BE2C (cell line): ENCODE data around the gene SAFB.

Source experiments
- DNase-seq: peaks from one replicate; pipeline ENCODE4 v3.0.0-alpha.2; 2020
- H3K27me3 ChIP-seq: fragments of 250-450 bp; sonication (Bioruptor Pico); 2 replicates; pipeline ENCODE4 v1.5.1; 2020; ENCODE audit warnings: mild to moderate bottlenecking
- H3K36me3 ChIP-seq: fragments of 250-450 bp; sonication (Bioruptor Pico); 2 replicates; pipeline ENCODE4 v1.5.1; 2020; ENCODE audit warnings: mild to moderate bottlenecking
- H3K4me1 ChIP-seq: fragments of 250-450 bp; sonication (Bioruptor Pico); 2 replicates; pipeline ENCODE4 v1.5.1; 2020
- H3K4me3 ChIP-seq: 2 replicates; pipeline ENCODE4 v1.5.1; 2011; ENCODE audit warnings: low read depth, low read length
- H3K9me3 ChIP-seq: fragments of 250-450 bp; sonication (Bioruptor Pico); 2 replicates; pipeline ENCODE4 v1.5.1; 2020
- TF ChIP-seq, protein P1 (sequence below): IDR thresholded peaks from 2 replicates; pipeline ENCODE4 v1.5.1; 2012; ENCODE audit warnings: mild to moderate bottlenecking, low read depth, low read length

Gene SAFB

DNA sequence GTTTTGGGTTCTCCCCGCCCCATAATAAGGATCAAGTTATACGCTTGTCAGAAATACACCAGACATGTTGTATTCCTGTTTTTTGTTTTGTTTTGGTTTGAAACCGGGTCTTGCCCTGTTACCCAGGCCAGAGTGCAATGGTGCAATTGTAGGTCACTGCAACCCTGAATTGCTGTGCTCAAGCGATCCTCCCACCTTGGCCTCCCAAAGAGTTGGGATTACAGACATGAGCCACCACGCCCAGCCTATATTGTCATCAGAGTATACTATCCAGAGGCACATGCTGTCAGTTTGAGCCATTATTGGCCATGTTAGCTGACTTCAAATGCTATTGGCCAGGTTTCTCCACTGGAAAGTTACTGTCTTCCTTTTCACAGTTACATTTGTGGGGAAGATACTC is 9.8 kb downstream of the SAFB start:
- Histone ChIP-seq H3K9me3 (no peaks in the 10 kb centered on the region), H3K27me3 (no peaks in the 10 kb centered on the region), H3K4me1 (no peaks in the 10 kb centered on the region; the same call in 1 of the 2 replicates), H3K36me3 (peaks cover 75% of the 10 kb centered on the region), H3K4me3 (no peak overlapping the region)
- no peak for DNase-seq
- TF ChIP-seq, protein P1, sequence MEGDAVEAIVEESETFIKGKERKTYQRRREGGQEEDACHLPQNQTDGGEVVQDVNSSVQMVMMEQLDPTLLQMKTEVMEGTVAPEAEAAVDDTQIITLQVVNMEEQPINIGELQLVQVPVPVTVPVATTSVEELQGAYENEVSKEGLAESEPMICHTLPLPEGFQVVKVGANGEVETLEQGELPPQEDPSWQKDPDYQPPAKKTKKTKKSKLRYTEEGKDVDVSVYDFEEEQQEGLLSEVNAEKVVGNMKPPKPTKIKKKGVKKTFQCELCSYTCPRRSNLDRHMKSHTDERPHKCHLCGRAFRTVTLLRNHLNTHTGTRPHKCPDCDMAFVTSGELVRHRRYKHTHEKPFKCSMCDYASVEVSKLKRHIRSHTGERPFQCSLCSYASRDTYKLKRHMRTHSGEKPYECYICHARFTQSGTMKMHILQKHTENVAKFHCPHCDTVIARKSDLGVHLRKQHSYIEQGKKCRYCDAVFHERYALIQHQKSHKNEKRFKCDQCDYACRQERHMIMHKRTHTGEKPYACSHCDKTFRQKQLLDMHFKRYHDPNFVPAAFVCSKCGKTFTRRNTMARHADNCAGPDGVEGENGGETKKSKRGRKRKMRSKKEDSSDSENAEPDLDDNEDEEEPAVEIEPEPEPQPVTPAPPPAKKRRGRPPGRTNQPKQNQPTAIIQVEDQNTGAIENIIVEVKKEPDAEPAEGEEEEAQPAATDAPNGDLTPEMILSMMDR = no peak

DNA sequence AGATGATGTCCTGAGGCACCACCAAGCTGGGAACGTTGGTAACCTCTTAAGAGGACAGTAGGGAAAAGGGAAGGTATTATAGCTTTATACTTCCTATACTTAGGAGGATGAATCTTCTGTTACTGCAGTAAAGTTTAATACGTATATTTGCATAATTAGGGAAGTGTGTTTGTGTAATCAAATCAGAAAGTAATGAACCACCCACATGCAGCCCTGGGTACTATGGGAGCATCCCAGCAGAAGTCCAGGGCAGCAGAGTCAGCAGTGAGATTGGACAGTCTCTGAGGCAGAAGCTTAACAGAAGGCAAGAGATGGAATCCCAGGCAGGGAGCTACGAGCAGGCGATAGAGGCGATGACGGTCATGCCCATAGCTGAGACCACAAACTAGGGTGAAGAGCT is 12.5 kb downstream of the SAFB start:
- TF ChIP-seq, protein P1 = no peak
- Histone ChIP-seq H3K36me3 (peaks cover 53% of the 10 kb centered on the region), H3K4me1 (no peaks in the 10 kb centered on the region; the same call in 1 of the 2 replicates), H3K4me3 (no peak overlapping the region), H3K9me3 (no peaks in the 10 kb centered on the region), H3K27me3 (no peaks in the 10 kb centered on the region)
- no peak for DNase-seq

DNA sequence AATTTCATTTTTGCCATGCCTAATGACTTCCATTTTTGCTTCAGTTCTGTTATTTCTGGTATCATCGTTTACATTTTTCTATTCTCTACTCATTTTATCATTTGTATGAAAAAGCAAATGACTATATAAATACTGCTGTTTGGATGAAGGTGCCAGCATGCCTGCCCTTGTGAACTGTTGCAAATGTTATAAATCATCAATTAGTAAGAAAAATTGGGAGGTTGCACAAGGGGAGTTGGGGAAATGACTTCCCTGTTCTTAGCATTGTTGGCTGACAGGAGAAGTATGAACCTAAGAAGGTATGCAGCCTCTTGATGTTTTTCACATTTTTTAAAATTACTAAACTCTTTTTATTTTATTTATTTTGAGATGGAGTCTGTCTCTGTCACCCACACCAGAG is 15.1 kb downstream of the SAFB start:
- H3K4me3 ChIP-seq = no peak overlapping the region
- H3K36me3 ChIP-seq = peaks cover 52% of the 10 kb centered on the region
- DNase-seq = no peak
- H3K27me3 ChIP-seq = no peaks in the 10 kb centered on the region
- TF ChIP-seq, protein P1 = no peak
- no peaks in the 10 kb centered on the region for H3K4me1 ChIP-seq
- H3K9me3 ChIP-seq = no peaks in the 10 kb centered on the region

DNA sequence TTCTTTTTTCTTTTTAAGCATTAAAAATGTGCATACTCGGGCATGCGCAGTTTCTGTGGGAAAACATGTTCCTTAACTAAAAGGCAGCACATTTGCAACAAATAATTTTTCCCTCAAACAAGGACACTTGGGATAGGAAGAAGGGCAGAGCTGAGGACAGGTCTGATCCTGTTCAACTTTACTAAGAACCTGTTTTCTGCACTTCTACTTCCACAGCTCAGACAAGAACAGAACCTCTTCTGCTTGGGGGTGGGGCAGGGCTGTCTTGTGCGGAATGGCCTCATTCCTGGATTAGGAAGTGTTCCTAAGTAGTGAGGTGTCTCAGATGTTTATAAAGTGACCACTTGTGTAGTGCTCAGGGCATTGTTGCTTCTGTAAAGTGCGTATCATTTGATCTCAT is 18.3 kb downstream of the SAFB start:
- Histone ChIP-seq H3K4me1 (no peaks in the 10 kb centered on the region), H3K9me3 (no peaks in the 10 kb centered on the region), H3K36me3 (peaks cover 64% of the 10 kb centered on the region), H3K27me3 (no peaks in the 10 kb centered on the region), H3K4me3 (no peak overlapping the region)
- TF ChIP-seq, protein P1 = no peak
- no peak for DNase-seq

DNA sequence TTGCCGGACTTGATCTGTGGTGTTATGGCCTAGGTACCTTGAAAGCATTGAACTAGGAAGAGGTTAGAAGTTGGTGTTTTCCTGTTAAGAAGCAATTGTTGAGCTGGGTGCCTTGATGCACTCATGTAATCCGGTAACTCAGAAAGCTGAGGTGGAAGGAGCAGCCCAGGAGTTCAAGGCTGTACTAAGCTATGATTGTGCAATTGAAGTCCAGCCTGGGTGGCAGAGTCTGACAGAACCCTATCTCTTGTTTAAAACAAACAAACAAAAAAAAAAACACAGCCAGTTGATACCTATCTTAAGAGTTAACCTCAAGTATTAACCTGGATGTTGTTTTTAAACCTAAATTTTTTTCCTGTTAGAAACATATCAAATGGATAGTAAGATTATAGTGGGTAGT is 19.3 kb downstream of the SAFB start:
- Histone ChIP-seq H3K36me3 (peaks cover 67% of the 10 kb centered on the region), H3K4me3 (no peak overlapping the region), H3K27me3 (no peaks in the 10 kb centered on the region), H3K4me1 (no peaks in the 10 kb centered on the region), H3K9me3 (no peaks in the 10 kb centered on the region)
- TF ChIP-seq, protein P1 = no peak
- DNase-seq = no peak

DNA sequence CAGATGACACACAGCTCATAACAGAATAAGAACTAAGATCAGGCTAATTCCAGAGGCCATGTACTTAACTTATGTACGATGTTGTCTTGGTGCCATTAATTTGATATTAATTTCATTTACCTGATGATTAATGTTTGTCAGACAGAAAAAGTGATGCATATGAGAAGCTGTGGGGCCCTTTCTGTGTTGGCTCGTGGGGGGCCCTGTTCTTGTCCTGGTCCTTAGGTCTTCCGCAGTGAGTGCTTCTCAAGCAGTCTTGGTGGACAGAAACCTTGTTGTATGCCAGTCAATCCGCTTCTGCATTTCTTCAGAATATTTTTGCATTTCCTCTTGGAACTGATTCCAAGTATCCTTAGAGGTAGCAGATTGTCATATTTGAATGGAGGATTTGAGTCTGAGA is 20.2 kb downstream of the SAFB start:
- H3K36me3 ChIP-seq = peaks cover 75% of the 10 kb centered on the region
- TF ChIP-seq, protein P1 = no peak
- DNase-seq = no peak
- no peaks in the 10 kb centered on the region for H3K27me3 ChIP-seq
- H3K9me3 ChIP-seq = no peaks in the 10 kb centered on the region
- H3K4me3 ChIP-seq = no peak overlapping the region
- H3K4me1 ChIP-seq = no peaks in the 10 kb centered on the region
